Right atrium auricular region (tissue), 2 donors: Measurements from ENCODE around the gene CHST12. TPM values are rescaled to one million over a fixed set of nuclear protein-coding genes. Genes with fewer than 3 reads are reported as not detected.
A peak's percentile ranks its signal among the peaks of the same experiment; 100 is the strongest.

ENCODE experiments used
- DNase-seq: peaks from one replicate; pipeline ENCODE4 v3.0.0-alpha.2; 2019; ENCODE audit warnings: low spot score
- H3K27ac ChIP-seq, 2 donors: fragments of 200-600 bp; sonication (generic); 1 replicate in 1 of 2; 2 replicates in 1 of 2; pipeline ENCODE4 v1.5.1; 2016 to 2019
- H3K27me3 ChIP-seq, 2 donors: fragments of 200-600 bp; sonication (generic); one replicate each; pipeline versions ENCODE4 v1.5.1 to v1.6.0; 2017 to 2019
- H3K36me3 ChIP-seq: fragments of 200-600 bp; sonication (generic); one replicate; pipeline ENCODE4 v1.5.1; 2016
- H3K4me1 ChIP-seq, 2 donors: fragments of 200-600 bp; sonication (generic); one replicate each; pipeline versions ENCODE4 v1.5.1 to v1.6.0; 2017 to 2019
- H3K4me3 ChIP-seq, 2 donors: fragments of 200-600 bp; sonication (generic); 1 replicate in 1 of 2; 2 replicates in 1 of 2; pipeline ENCODE4 v1.5.1; 2017 to 2019; ENCODE audit warnings: mild to moderate bottlenecking in 1 of 2, moderate library complexity in 1 of 2
- H3K9me3 ChIP-seq, 2 donors: fragments of 200-600 bp; sonication (generic); one replicate each; pipeline ENCODE4 v1.5.1; 2019
- total RNA-seq, 2 donors: library from RNA; depleted of rRNA; stranded (reverse); fragments of >200 nt; gene quantifications; one replicate each; pipeline ENCODE4 v1.1.0, GENCODE V29; 2016
- TF ChIP-seq, protein P1 (sequence below), 2 donors: fragments of 200-600 bp; sonication (generic); IDR thresholded peaks; one replicate each; pipeline ENCODE4 v1.5.1; 2019; ENCODE audit warnings: antibody characterized with exemption in 2 of 2

CHST12 gene
- total RNA-seq, 2 donors from 2014 or later = 14.2 to 15.0 TPM

DNA sequence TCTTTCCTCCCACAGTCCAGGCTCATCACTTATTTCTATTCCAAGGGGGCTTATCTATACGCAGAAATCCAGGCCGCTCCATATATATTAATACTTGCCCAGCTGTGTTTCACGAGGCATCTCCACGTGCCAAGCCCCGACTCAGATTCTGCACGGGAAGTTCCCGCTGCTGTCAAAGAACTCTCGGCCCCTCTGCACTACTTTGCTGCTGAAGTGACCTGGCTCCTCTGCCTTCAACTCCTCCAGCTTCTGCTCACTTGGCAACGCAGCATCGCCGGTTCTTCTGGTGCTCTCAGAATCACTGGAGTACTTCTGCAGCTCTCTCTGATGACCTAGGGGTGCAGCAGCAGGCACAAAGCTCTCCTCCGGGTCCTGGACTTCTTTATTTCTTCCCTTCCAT lies 9.7 kb upstream of the CHST12 start:
- TF ChIP-seq, protein P1, sequence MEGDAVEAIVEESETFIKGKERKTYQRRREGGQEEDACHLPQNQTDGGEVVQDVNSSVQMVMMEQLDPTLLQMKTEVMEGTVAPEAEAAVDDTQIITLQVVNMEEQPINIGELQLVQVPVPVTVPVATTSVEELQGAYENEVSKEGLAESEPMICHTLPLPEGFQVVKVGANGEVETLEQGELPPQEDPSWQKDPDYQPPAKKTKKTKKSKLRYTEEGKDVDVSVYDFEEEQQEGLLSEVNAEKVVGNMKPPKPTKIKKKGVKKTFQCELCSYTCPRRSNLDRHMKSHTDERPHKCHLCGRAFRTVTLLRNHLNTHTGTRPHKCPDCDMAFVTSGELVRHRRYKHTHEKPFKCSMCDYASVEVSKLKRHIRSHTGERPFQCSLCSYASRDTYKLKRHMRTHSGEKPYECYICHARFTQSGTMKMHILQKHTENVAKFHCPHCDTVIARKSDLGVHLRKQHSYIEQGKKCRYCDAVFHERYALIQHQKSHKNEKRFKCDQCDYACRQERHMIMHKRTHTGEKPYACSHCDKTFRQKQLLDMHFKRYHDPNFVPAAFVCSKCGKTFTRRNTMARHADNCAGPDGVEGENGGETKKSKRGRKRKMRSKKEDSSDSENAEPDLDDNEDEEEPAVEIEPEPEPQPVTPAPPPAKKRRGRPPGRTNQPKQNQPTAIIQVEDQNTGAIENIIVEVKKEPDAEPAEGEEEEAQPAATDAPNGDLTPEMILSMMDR (IDR thresholded peaks at IDR 0.05) = no peak
- no peaks in the 10 kb centered on the region for H3K36me3 ChIP-seq
- DNase-seq = no peak
- no peak overlapping the region for H3K4me3 ChIP-seq
- H3K9me3 ChIP-seq = no peaks in the 10 kb centered on the region
- no peak overlapping the region for H3K27ac ChIP-seq
- H3K4me1 ChIP-seq = no peaks in the 10 kb centered on the region
- no peaks in the 10 kb centered on the region for H3K27me3 ChIP-seq

- no peaks in the 10 kb centered on the region for H3K9me3 ChIP-seq
- no peaks in the 10 kb centered on the region for H3K36me3 ChIP-seq
- H3K4me1 ChIP-seq = peaks cover 0 to 6% of the 10 kb centered on the region in 2 donors
- no peak for DNase-seq
- no peak overlapping the region for H3K27ac ChIP-seq
- TF ChIP-seq, protein P1 (IDR thresholded peaks at IDR 0.05) = no peak
- no peak overlapping the region for H3K4me3 ChIP-seq
- no peaks in the 10 kb centered on the region for H3K27me3 ChIP-seq
These were observed 8.8 kb upstream of the CHST12 start for GRCh38 chr7:2394566-2395082.

DNA sequence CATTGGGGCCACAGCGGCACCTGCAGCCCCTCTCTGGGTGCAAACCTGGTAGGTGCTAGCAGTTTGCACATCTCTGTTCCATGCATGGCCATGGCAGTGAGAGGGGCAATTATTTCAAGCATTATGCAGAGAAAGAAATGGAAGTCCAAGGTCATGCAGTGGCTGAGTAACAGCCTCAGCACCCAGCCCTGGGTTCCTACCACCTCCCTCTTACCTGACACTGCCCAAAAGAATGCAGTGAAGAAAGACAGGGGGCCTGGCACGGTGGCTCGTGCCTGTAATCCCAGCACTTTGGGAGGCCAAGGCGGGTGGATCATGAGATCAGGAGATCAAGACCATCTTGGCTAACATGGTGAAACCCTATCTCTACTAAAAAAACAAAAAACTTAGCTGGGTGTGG lies 4.9 kb upstream of the CHST12 start:
- TF ChIP-seq, protein P1 (IDR thresholded peaks at IDR 0.05) = no peak
- H3K27ac ChIP-seq = no peak overlapping the region
- no peaks in the 10 kb centered on the region for H3K27me3 ChIP-seq
- DNase-seq = no peak
- H3K36me3 ChIP-seq = no peaks in the 10 kb centered on the region
- H3K4me3 ChIP-seq = no peak overlapping the region
- no peaks in the 10 kb centered on the region for H3K9me3 ChIP-seq
- H3K4me1 ChIP-seq = peaks cover 0 to 34% of the 10 kb centered on the region in 2 donors

DNA sequence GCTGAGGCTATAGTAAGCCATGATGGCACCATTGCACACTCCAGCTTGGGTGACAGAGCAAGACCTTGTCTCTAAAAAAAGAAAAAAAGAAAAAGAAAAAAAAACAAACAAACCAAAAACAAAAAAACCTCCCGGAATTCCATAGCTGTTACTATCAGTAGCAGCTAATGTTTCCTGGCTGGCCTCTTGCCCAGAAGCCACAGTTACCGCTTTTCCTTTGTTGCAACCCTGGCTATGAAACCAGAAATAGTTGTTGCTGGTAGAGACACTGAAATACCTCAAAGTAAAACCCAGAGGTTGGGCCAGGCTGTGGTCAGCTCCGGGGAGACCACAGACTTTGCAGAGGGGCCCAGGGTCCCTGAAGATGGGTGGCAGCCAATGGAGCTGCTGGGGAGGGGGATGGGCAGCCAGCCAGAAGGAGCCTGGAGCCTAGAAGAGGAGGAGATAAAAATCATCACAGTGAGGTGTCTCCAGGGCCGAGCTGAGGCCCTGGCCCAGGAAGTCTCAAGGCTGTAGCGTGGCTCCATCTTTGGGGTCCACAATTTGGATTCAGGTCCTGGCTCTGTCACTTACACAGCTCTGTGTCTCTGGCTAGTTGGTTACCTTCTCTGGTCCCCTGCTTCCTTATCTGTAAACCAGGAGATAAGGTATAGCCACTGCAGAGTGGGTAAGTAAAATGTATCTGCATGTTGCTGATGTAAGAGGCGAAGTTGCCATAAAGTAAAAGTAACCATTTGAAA lies 3.4 kb upstream of the CHST12 start:
- peak; percentile 90 for DNase-seq
- no peaks in the 10 kb centered on the region for H3K9me3 ChIP-seq
- no peaks in the 10 kb centered on the region for H3K27me3 ChIP-seq
- TF ChIP-seq, protein P1 (IDR thresholded peaks at IDR 0.05) = no peak
- peak overlapping the region; percentile 57 to 73 for H3K27ac ChIP-seq
- H3K4me1 ChIP-seq = peaks cover 0 to 45% of the 10 kb centered on the region in 2 donors
- H3K36me3 ChIP-seq = no peaks in the 10 kb centered on the region
- H3K4me3 ChIP-seq = no peak overlapping the region

GRCh38 chr7:2402687-2403013 lies 761 bp upstream of the CHST12 start:
- no peak for DNase-seq
- H3K9me3 ChIP-seq = no peaks in the 10 kb centered on the region
- peaks cover 0 to 68% of the 10 kb centered on the region in 2 donors for H3K4me1 ChIP-seq
- H3K27me3 ChIP-seq = no peaks in the 10 kb centered on the region
- peak overlapping the region; percentile 34 to 87 for H3K4me3 ChIP-seq
- TF ChIP-seq, protein P1 (IDR thresholded peaks at IDR 0.05) = no peak
- H3K27ac ChIP-seq = peak overlapping the region; percentile 60 to 75
- H3K36me3 ChIP-seq = no peaks in the 10 kb centered on the region
